ENCODE results near the gene TBCCD1. TPM values are rescaled to one million over a fixed set of nuclear protein-coding genes. Genes with fewer than 3 reads are reported as not detected.
"Not testable (repeated sequence)": the region's sequence is repeated elsewhere in the genome, so short reads cannot be mapped to it uniquely, and the experiment has no call there.

The TBCCD1 gene
- total and polyA plus RNA-seq, 2 donors (not counting 1 experiment from before 2014, with no cell fraction given), result 13.7 to 16.8 TPM

DNA sequence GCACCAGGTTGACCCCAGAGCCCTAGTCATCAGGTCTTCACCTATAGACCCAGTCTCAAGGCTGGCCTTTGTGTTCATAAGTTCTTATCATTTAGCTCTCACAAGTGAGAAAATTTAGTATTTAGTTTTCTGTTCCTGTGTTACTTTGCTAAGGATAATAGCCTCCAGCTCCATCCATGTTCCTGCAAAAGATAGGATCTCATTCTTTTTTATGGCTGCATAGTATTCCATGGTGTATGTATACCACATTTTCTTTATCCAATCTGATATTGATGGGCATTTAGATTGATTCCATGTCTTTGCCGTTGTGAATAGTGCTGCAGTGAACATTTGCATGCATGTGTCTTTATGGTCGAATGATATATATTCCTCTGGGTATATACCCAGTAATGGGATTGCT lies 69.1 kb downstream of the TBCCD1 start:
- not testable (repeated sequence) for H3K4me1 ChIP-seq (ENCODE audit: control insufficient read depth, extremely low read depth, insufficient read depth, low read length); H3K36me3 ChIP-seq (ENCODE audit: control insufficient read depth, insufficient read depth, low read length); H3K9ac ChIP-seq (ENCODE audit: insufficient read depth, low read length); DNase-seq (ENCODE audit: low read depth in 2 of 2); H3K27ac ChIP-seq (ENCODE audit: insufficient read depth, low read length); H3K4me3 ChIP-seq (replicated peaks in 1 of 4; ENCODE audit: control extremely low read depth in 1 of 4, insufficient read depth in 1 of 4, low read depth in 3 of 4, low read length in 4 of 4); H4K20me1 ChIP-seq (ENCODE audit: control insufficient read depth, extremely low read depth, insufficient read depth, low read length); H3K9me3 ChIP-seq (ENCODE audit: control insufficient read depth, insufficient read depth, low read depth, low read length); H2AFZ ChIP-seq (ENCODE audit: low read length); H3K27me3 ChIP-seq (ENCODE audit: control insufficient read depth, insufficient read depth, low read length); H3K4me2 ChIP-seq (ENCODE audit: extremely low read depth, insufficient read depth, low read length); H3K79me2 ChIP-seq (ENCODE audit: control insufficient read depth, insufficient read depth, low read length)

DNA sequence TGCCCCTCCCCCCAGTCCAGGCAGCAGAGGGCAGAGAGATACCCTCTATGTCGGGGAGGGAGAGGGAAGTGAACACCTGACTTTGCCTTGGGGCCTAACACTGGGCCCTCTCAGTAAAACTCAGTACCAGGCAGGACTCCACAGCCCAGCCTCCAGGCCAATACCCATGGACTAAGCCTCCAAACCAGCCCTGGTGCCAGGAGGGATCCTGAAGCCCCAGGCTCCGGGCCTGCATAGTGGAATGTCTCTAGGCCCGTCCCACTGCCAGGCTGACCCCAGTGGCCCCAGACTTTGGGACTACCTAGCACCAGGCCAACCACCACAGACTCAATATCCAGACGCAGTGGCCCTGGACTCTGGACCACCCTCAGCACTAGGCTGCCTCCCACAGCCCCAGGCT lies 69.5 kb downstream of the TBCCD1 start:
- Histone ChIP-seq H3K4me1 (ENCODE audit: control insufficient read depth, extremely low read depth, insufficient read depth, low read length) (no peaks in the 10 kb centered on the region), H4K20me1 (ENCODE audit: control insufficient read depth, extremely low read depth, insufficient read depth, low read length) (no peaks in the 10 kb centered on the region), H3K79me2 (ENCODE audit: control insufficient read depth, insufficient read depth, low read length) (no peaks in the 10 kb centered on the region), H3K9ac (ENCODE audit: insufficient read depth, low read length) (no peak overlapping the region), H3K27ac (ENCODE audit: insufficient read depth, low read length) (no peak overlapping the region), H3K27me3 (ENCODE audit: control insufficient read depth, insufficient read depth, low read length) (no peaks in the 10 kb centered on the region), H3K4me2 (ENCODE audit: extremely low read depth, insufficient read depth, low read length) (no peak overlapping the region), H3K9me3 (ENCODE audit: control insufficient read depth, insufficient read depth, low read depth, low read length) (no peaks in the 10 kb centered on the region), H3K4me3 (replicated peaks in 1 of 4; ENCODE audit: control extremely low read depth in 1 of 4, insufficient read depth in 1 of 4, low read depth in 3 of 4, low read length in 4 of 4) (no peak overlapping the region), H2AFZ (ENCODE audit: low read length) (no peak overlapping the region), H3K36me3 (ENCODE audit: control insufficient read depth, insufficient read depth, low read length) (no peaks in the 10 kb centered on the region)
- no peak for DNase-seq (ENCODE audit: low read depth in 2 of 2)
- no peak for TF ChIP-seq EZH2 (IDR thresholded peaks at IDR 0.05; ENCODE audit: low read length, missing control alignments)
- TF ChIP-seq, protein P1, sequence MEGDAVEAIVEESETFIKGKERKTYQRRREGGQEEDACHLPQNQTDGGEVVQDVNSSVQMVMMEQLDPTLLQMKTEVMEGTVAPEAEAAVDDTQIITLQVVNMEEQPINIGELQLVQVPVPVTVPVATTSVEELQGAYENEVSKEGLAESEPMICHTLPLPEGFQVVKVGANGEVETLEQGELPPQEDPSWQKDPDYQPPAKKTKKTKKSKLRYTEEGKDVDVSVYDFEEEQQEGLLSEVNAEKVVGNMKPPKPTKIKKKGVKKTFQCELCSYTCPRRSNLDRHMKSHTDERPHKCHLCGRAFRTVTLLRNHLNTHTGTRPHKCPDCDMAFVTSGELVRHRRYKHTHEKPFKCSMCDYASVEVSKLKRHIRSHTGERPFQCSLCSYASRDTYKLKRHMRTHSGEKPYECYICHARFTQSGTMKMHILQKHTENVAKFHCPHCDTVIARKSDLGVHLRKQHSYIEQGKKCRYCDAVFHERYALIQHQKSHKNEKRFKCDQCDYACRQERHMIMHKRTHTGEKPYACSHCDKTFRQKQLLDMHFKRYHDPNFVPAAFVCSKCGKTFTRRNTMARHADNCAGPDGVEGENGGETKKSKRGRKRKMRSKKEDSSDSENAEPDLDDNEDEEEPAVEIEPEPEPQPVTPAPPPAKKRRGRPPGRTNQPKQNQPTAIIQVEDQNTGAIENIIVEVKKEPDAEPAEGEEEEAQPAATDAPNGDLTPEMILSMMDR (conservative IDR thresholded peaks at IDR 0.05 in 1 of 2, IDR thresholded peaks at IDR 0.05 in 1 of 2; ENCODE audit: low read depth in 1 of 2, low read length in 2 of 2), result no peak

DNA sequence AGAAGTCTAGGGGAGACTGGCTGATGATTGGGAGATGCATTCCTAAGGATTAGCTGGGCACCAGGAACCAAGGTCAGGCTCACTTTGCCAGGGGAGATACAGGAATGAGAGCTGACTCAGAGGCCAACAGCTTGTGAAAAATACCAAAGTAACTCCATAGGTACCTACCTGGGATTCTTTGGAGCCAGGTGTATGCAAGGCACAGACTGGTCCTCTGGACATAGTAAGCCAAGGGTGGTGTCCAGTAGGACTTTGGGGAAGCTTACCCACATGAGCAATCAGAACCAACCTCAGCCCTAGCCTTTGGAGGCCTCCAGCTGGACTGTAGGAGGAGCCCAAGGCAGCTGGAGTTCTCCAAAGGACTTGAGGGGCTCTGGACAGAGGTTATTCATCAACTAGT lies 70.5 kb downstream of the TBCCD1 start:
- Histone ChIP-seq H3K4me3 (replicated peaks in 1 of 4; ENCODE audit: control extremely low read depth in 1 of 4, insufficient read depth in 1 of 4, low read depth in 3 of 4, low read length in 4 of 4) (no peak overlapping the region), H3K27me3 (ENCODE audit: control insufficient read depth, insufficient read depth, low read length) (no peaks in the 10 kb centered on the region), H3K36me3 (ENCODE audit: control insufficient read depth, insufficient read depth, low read length) (no peaks in the 10 kb centered on the region), H3K79me2 (ENCODE audit: control insufficient read depth, insufficient read depth, low read length) (no peaks in the 10 kb centered on the region), H3K9ac (ENCODE audit: insufficient read depth, low read length) (no peak overlapping the region), H3K4me2 (ENCODE audit: extremely low read depth, insufficient read depth, low read length) (no peak overlapping the region), H3K9me3 (ENCODE audit: control insufficient read depth, insufficient read depth, low read depth, low read length) (no peaks in the 10 kb centered on the region), H4K20me1 (ENCODE audit: control insufficient read depth, extremely low read depth, insufficient read depth, low read length) (no peaks in the 10 kb centered on the region), H3K4me1 (ENCODE audit: control insufficient read depth, extremely low read depth, insufficient read depth, low read length) (no peaks in the 10 kb centered on the region), H3K27ac (ENCODE audit: insufficient read depth, low read length) (no peak overlapping the region), H2AFZ (ENCODE audit: low read length) (no peak overlapping the region)
- TF ChIP-seq, protein P1 (conservative IDR thresholded peaks at IDR 0.05 in 1 of 2, IDR thresholded peaks at IDR 0.05 in 1 of 2; ENCODE audit: low read depth in 1 of 2, low read length in 2 of 2), result no peak
- TF ChIP-seq EZH2 (IDR thresholded peaks at IDR 0.05; ENCODE audit: low read length, missing control alignments), result no peak
- no peak for DNase-seq (ENCODE audit: low read depth in 2 of 2)

Other genes with a start within 250 kb of the TBCCD1 start
- 0.51 and 4.8 TPM in 2 replicates for gene DGKG, start 205.1 kb downstream of the TBCCD1 start, total RNA-seq
- 1.4 and 3.7 TPM in 2 replicates for gene DGKG, start 205.1 kb downstream of the TBCCD1 start, polyA plus RNA-seq
- gene CRYGS, start 23.0 kb downstream of the TBCCD1 start, total RNA-seq, result 0.99 and 1.0 TPM in 2 replicates
- gene CRYGS, start 23.0 kb downstream of the TBCCD1 start, polyA plus RNA-seq, result 0.40 and 0.54 TPM in 2 replicates
- 33.1 and 37.5 TPM in 2 replicates for gene DNAJB11, start 3.4 kb upstream of the TBCCD1 start, total RNA-seq
- gene DNAJB11, start 3.4 kb upstream of the TBCCD1 start, polyA plus RNA-seq, result 59.1 and 70.0 TPM in 2 replicates
- gene AHSG, start 45.7 kb upstream of the TBCCD1 start, total RNA-seq, result not detected in 2 replicates
- not detected in 2 replicates for gene AHSG, start 45.7 kb upstream of the TBCCD1 start, polyA plus RNA-seq
- not detected in 2 replicates for gene FETUB, start 73.1 kb upstream of the TBCCD1 start, total RNA-seq
- not detected in 2 replicates for gene FETUB, start 73.1 kb upstream of the TBCCD1 start, polyA plus RNA-seq
- not detected in 2 replicates for gene HRG, start 98.7 kb upstream of the TBCCD1 start, total RNA-seq
- gene HRG, start 98.7 kb upstream of the TBCCD1 start, polyA plus RNA-seq, result not detected in 2 replicates
- gene KNG1, start 150.0 kb upstream of the TBCCD1 start, total RNA-seq, result not detected in 2 replicates
- not detected in 2 replicates for gene KNG1, start 150.0 kb upstream of the TBCCD1 start, polyA plus RNA-seq
- gene EIF4A2, start 216.2 kb upstream of the TBCCD1 start, total RNA-seq, result 1,128 and 1,135 TPM in 2 replicates
- 391 and 432 TPM in 2 replicates for gene EIF4A2, start 216.2 kb upstream of the TBCCD1 start, polyA plus RNA-seq
- gene RFC4, start 239.1 kb upstream of the TBCCD1 start, total RNA-seq, result 11.3 and 15.0 TPM in 2 replicates
- gene RFC4, start 239.1 kb upstream of the TBCCD1 start, polyA plus RNA-seq, result 16.8 and 29.1 TPM in 2 replicates